H1 (cell line): ENCODE data around the gene EYA2. TPM values are rescaled to one million over a fixed set of nuclear protein-coding genes. Genes with fewer than 3 reads are reported as not detected.
A peak's percentile ranks its signal among the peaks of the same experiment; 100 is the strongest.

ENCODE experiments used
- CTCF ChIA-PET: fragments of 300-600 bp; sonication (Branson Sonifier 250); formaldehyde crosslinking; loops from one replicate; lab custom pipeline; 2021; ENCODE audit not compliant: partially characterized antibody; lab: Charles Lee
- POLR2A ChIA-PET: fragments of 300-600 bp; sonication (Branson Sonifier 250); formaldehyde crosslinking; loops from one replicate; lab custom pipeline; 2021; ENCODE audit warnings: inconsistent platforms; ENCODE audit not compliant: partially characterized antibody; lab: Charles Lee
- DNase-seq, 2 experiments: peaks; one replicate each; pipeline versions ENCODE4 v3.0.0 to v3.0.0-alpha.2; 2010 to 2022; ENCODE audit warnings: low spot score in 2 of 2, low read depth in 1 of 2, mixed read lengths in 1 of 2
- FAIRE-seq: peaks from 2 replicates; lab custom pipeline; 2011; peaks lifted over from hg19 to GRCh38; lab: Jason Lieb, UNC
- H2AFZ ChIP-seq: 2 replicates; pipeline ENCODE4 v1.8.1; 2012; ENCODE audit warnings: low read length, inconsistent platforms
- H2AK5ac ChIP-seq: 2 replicates; pipeline ENCODE4 v1.6.1; 2013; ENCODE audit warnings: low read depth, low read length
- H2BK120ac ChIP-seq: replicated peaks from 2 replicates; pipeline ENCODE3; 2013; ENCODE audit warnings: low read depth, low read length, inconsistent platforms
- H2BK12ac ChIP-seq: 2 replicates; pipeline ENCODE4 v1.6.1; 2013; ENCODE audit warnings: low read depth, low read length
- H2BK15ac ChIP-seq: 2 replicates; pipeline ENCODE4 v1.6.1; 2013; ENCODE audit warnings: low read length
- H2BK20ac ChIP-seq: 2 replicates; pipeline ENCODE4 v1.6.1; 2013; ENCODE audit warnings: low read length
- H2BK5ac ChIP-seq: 2 replicates; pipeline ENCODE4 v1.6.1; 2013; ENCODE audit warnings: low read depth, low read length
- H3K14ac ChIP-seq: 2 replicates; pipeline ENCODE4 v1.6.1; 2013; ENCODE audit warnings: inconsistent platforms; ENCODE audit not compliant: insufficient read length
- H3K18ac ChIP-seq: 2 replicates; pipeline ENCODE4 v1.6.1; 2013; ENCODE audit warnings: low read length; ENCODE audit errors: extremely low read depth
- H3K23ac ChIP-seq: 2 replicates; pipeline ENCODE4 v1.6.1; 2013; ENCODE audit warnings: inconsistent platforms; ENCODE audit not compliant: insufficient read length
- H3K23me2 ChIP-seq: 2 replicates; pipeline ENCODE4 v1.6.1; 2013; ENCODE audit warnings: low read depth, low read length
- H3K27ac ChIP-seq: 2 replicates; pipeline ENCODE4 v1.6.1; 2011; ENCODE audit warnings: low read depth, low read length, inconsistent platforms
- H3K27me3 ChIP-seq, 4 experiments: replicated peaks in 1 of 4; 1 replicate in 1 of 4; 2 replicates in 3 of 4; pipeline versions ENCODE4 v1.6.1 to v1.8.1; 2011 to 2013; ENCODE audit warnings: low read length in 3 of 4, mild to moderate bottlenecking in 3 of 4, inconsistent platforms in 2 of 4, mixed read lengths in 2 of 4, moderate library complexity in 1 of 4; ENCODE audit not compliant: control insufficient read depth in 3 of 4, insufficient read depth in 3 of 4; ENCODE audit errors: extremely low read depth in 1 of 4
- H3K36me3 ChIP-seq, 4 experiments: 2 replicates each; pipeline versions ENCODE4 v1.6.1 to v1.8.1; 2011 to 2013; ENCODE audit warnings: mild to moderate bottlenecking in 4 of 4, low read length in 3 of 4, moderate library complexity in 2 of 4, control low read depth in 1 of 4, inconsistent platforms in 1 of 4; ENCODE audit not compliant: insufficient read depth in 4 of 4, control insufficient read depth in 2 of 4
- H3K4ac ChIP-seq: replicated peaks from 2 replicates; pipeline ENCODE3; 2013; ENCODE audit warnings: low read length, low read depth, mixed read lengths, inconsistent platforms; ENCODE audit not compliant: insufficient read length
- H3K4me1 ChIP-seq, 4 experiments: replicated peaks in 1 of 4; 1 replicate in 1 of 4; 2 replicates in 3 of 4; pipeline versions ENCODE4 v1.6.1 to v1.8.1; 2011 to 2013; ENCODE audit warnings: low read length in 3 of 4, inconsistent platforms in 2 of 4, mixed read lengths in 1 of 4; ENCODE audit not compliant: insufficient read depth in 4 of 4, control insufficient read depth in 3 of 4
- H3K4me2 ChIP-seq, 2 experiments: 2 replicates each; pipeline versions ENCODE4 v1.6.1 to v1.8.1; 2011 to 2013; ENCODE audit warnings: low read depth in 2 of 2, low read length in 2 of 2, control low read depth in 1 of 2, inconsistent platforms in 1 of 2, mild to moderate bottlenecking in 1 of 2; ENCODE audit not compliant: insufficient read depth in 1 of 2
- H3K4me3 ChIP-seq, 4 experiments: fragments of 200-600, 300-600 bp in 1 of 4; sonication (generic), shearing (Covaris generic), sonication (Bioruptor Twin) in 1 of 4; 2 replicates each; pipeline versions ENCODE4 v1.5.1 to v1.8.1; 2011 to 2016; ENCODE audit warnings: low read length in 4 of 4, low read depth in 3 of 4, control low read depth in 2 of 4, inconsistent platforms in 2 of 4, mild to moderate bottlenecking in 2 of 4, mixed read lengths in 1 of 4, moderate library complexity in 1 of 4; ENCODE audit not compliant: insufficient read depth in 2 of 4; ENCODE audit errors: extremely low read depth in 1 of 4
- H3K56ac ChIP-seq: replicated peaks from 2 replicates; pipeline ENCODE3; 2013; ENCODE audit warnings: low read depth, mild to moderate bottlenecking, mixed read lengths, low read length, inconsistent platforms; ENCODE audit not compliant: insufficient read length
- H3K79me1 ChIP-seq: 2 replicates; pipeline ENCODE4 v1.6.1; 2013; ENCODE audit warnings: low read depth, low read length, control low read depth
- H3K79me2 ChIP-seq, 2 experiments: 2 replicates each; pipeline versions ENCODE4 v1.6.1 to v1.8.1; 2012 to 2013; ENCODE audit warnings: low read length in 2 of 2, mild to moderate bottlenecking in 2 of 2, inconsistent platforms in 1 of 2; ENCODE audit not compliant: insufficient read depth in 2 of 2, control insufficient read depth in 1 of 2
- H3K9ac ChIP-seq, 4 experiments: replicated peaks in 1 of 4; 1 replicate in 1 of 4; 2 replicates in 3 of 4; pipeline versions ENCODE4 v1.6.1 to v1.8.1; 2011 to 2013; ENCODE audit warnings: low read depth in 3 of 4, low read length in 3 of 4, control low read depth in 2 of 4, mild to moderate bottlenecking in 2 of 4, moderate library complexity in 2 of 4, inconsistent platforms in 1 of 4; ENCODE audit errors: extremely low read depth in 1 of 4
- H3K9me3 ChIP-seq, 2 experiments: 2 replicates each; pipeline versions ENCODE4 v1.6.1 to v1.8.1; 2012 to 2013; ENCODE audit warnings: mild to moderate bottlenecking in 2 of 2, moderate library complexity in 2 of 2, control low read depth in 1 of 2, inconsistent platforms in 1 of 2, low read depth in 1 of 2, low read length in 1 of 2, mixed read lengths in 1 of 2; ENCODE audit not compliant: insufficient read depth in 2 of 2
- H4K20me1 ChIP-seq, 2 experiments: replicated peaks in 1 of 2; 2 replicates each; pipeline versions ENCODE3 to v1.8.1; 2011 to 2013; ENCODE audit warnings: inconsistent platforms in 2 of 2, low read length in 2 of 2, mild to moderate bottlenecking in 1 of 2; ENCODE audit not compliant: insufficient read depth in 2 of 2, control insufficient read depth in 1 of 2
- H4K5ac ChIP-seq: 2 replicates; pipeline ENCODE4 v1.6.1; 2013; ENCODE audit warnings: low read length, low read depth, mixed read lengths, inconsistent platforms; ENCODE audit not compliant: insufficient read length
- H4K8ac ChIP-seq: 2 replicates; pipeline ENCODE4 v1.8.0; 2013; ENCODE audit warnings: mild to moderate bottlenecking, moderate library complexity, low read length, inconsistent platforms; ENCODE audit not compliant: insufficient read depth; ENCODE audit errors: extremely low read depth
- H4K91ac ChIP-seq: replicated peaks from 2 replicates; pipeline ENCODE3; 2013; ENCODE audit warnings: low read length, mixed read lengths, inconsistent platforms; ENCODE audit not compliant: insufficient read length
- BACH1 ChIP-seq: IDR thresholded peaks from 2 replicates; pipeline ENCODE4 v1.6.1; 2012; ENCODE audit warnings: low read length, improper control_type of control experiment
- BCL11A ChIP-seq, 2 experiments: IDR thresholded peaks; one replicate each; pipeline ENCODE4 v1.6.1; 2011; ENCODE audit warnings: low read depth in 2 of 2, low read length in 2 of 2, mild to moderate bottlenecking in 2 of 2
- CEBPB ChIP-seq: IDR thresholded peaks from 2 replicates; pipeline ENCODE4 v1.6.1; 2012; ENCODE audit warnings: low read depth, low read length
- CHD1 ChIP-seq: IDR thresholded peaks from 2 replicates; pipeline ENCODE4 v1.6.1; 2012; ENCODE audit warnings: low read depth, low read length, improper control_type of control experiment
- EP300 ChIP-seq, 2 experiments: IDR thresholded peaks; 1 replicate in 1 of 2; 2 replicates in 1 of 2; pipeline ENCODE4 v1.6.1; 2011 to 2012; ENCODE audit warnings: low read depth in 2 of 2, low read length in 2 of 2, mild to moderate bottlenecking in 2 of 2, borderline replicate concordance in 1 of 2, inconsistent platforms in 1 of 2, moderate library complexity in 1 of 2
- EZH2 ChIP-seq: fragments of 200-600 bp; sonication (generic); IDR thresholded peaks from 2 replicates; pipeline ENCODE4 v1.7.1; 2012; ENCODE audit warnings: low read depth, mild to moderate bottlenecking, moderate library complexity, low read length, inconsistent platforms; ENCODE audit not compliant: severe bottlenecking
- GABPA ChIP-seq: IDR thresholded peaks from 2 replicates; pipeline ENCODE4 v1.6.1; 2011; ENCODE audit warnings: mild to moderate bottlenecking, low read length, moderate library complexity, borderline replicate concordance; ENCODE audit not compliant: insufficient read depth
- HDAC6 ChIP-seq: IDR thresholded peaks from one replicate; pipeline ENCODE4 v1.7.1; 2012; ENCODE audit warnings: low read depth, mild to moderate bottlenecking, inconsistent platforms, low read length, moderate library complexity
- KDM1A ChIP-seq: fragments of 200-600, 300-600 bp; sonication (generic); IDR thresholded peaks from 2 replicates; pipeline ENCODE4 v1.7.1; 2016; ENCODE audit warnings: mild to moderate bottlenecking, low read length, borderline replicate concordance
- PHF8 ChIP-seq: fragments of 200-600 bp; sonication (generic); conservative IDR thresholded peaks from 2 replicates; pipeline ENCODE4 v1.7.1; 2012; ENCODE audit warnings: low read depth, mild to moderate bottlenecking, inconsistent platforms, low read length, moderate library complexity
- POLR2A ChIP-seq, 2 experiments: IDR thresholded peaks; 1 replicate in 1 of 2; 2 replicates in 1 of 2; pipeline ENCODE4 v1.6.1; 2011; ENCODE audit warnings: low read depth in 2 of 2, low read length in 2 of 2, mild to moderate bottlenecking in 2 of 2; ENCODE audit errors: control extremely low read depth in 1 of 2
- SP2 ChIP-seq: IDR thresholded peaks from 2 replicates; pipeline ENCODE4 v1.6.1; 2012; ENCODE audit warnings: mild to moderate bottlenecking, low read length, inconsistent platforms
- TAF7 ChIP-seq: optimal IDR thresholded peaks from 2 replicates; pipeline ENCODE3; 2011; ENCODE audit warnings: low read depth, mild to moderate bottlenecking, inconsistent platforms, low read length, moderate library complexity, borderline replicate concordance
- TCF12 ChIP-seq: IDR thresholded peaks from 2 replicates; pipeline ENCODE4 v1.6.1; 2011; ENCODE audit warnings: low read depth, mild to moderate bottlenecking, low read length
- YY1 ChIP-seq: IDR thresholded peaks from 2 replicates; pipeline ENCODE4 v1.6.1; 2011; ENCODE audit warnings: low read depth, mild to moderate bottlenecking, low read length
- WGBS, 2 experiments: shearing (Covaris generic) in 1 of 2; methylation state at CpG; one replicate each; pipeline versions ENCODE4 v1.1.6 to v1.1.7; 2013 to 2015; ENCODE audit warnings: low lambda C conversion rate in 2 of 2, mixed read lengths in 2 of 2, inconsistent platforms in 1 of 2, low coverage in 1 of 2, missing lambda C conversion rate in 1 of 2; ENCODE audit not compliant: insufficient replicate concordance in 2 of 2, insufficient coverage in 1 of 2, insufficient read length in 1 of 2; ENCODE audit errors: extremely low coverage in 1 of 2, missing lambda C conversion rate in 1 of 2; 5-methylcytosine and 5-hydroxymethylcytosine counted together
- polyA plus RNA-seq, 7 experiments: library from polyadenylated mRNA; depleted of rRNA in 3 of 7; stranded (reverse) in 5 of 7; unstranded in 2 of 7; fragments of >200 nt in 5 of 7; fragments of 200-250 nt in 2 of 7; gene quantifications; 1 replicate in 5 of 7; 2 replicates in 1 of 7; 4 replicates in 1 of 7; pipeline versions ENCODE4 v1.2.1 to v1.2.3, GENCODE V29; 2011 to 2013; ENCODE audit warnings: missing spikeins in 2 of 7, mixed read lengths in 2 of 7
- total RNA-seq: library from RNA; stranded (reverse); fragmentation: NEBNext Ultra II Directional; extraction: Animal tissue kit (Norgen Biotek cat#: 25700); gene quantifications from 2 replicates; pipeline ENCODE4 v1.2.1, GENCODE V29; 2021

Gene EYA2
- total and polyA plus RNA-seq, 2 of the 8 experiments (the other 6 are each of a cell fraction or from before 2014, with no cell fraction given): 1.6 to 1.7 TPM

DNA sequence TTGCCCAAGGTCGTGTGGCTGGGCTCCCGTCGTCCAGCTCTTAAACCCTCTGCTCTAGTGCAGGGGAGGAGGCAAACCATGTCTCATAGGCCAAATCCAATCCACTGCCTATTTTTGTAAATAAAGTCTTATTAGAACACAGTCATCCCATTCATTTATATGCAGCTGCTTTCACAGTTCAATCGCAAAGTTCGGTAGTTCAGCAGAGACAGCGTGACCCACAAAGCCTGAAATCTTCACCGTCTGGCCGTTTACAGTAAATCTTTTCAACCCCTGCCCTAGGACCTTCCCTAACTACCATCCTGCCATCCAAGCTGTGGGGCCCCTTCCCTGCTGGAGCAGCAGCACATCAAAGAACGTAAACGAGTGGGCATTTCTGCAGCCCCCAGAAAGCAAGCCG is 65.9 kb downstream of the EYA2 start:
- H3K27me3 ChIP-seq: no peaks in the 10 kb centered on the region
- H2BK120ac ChIP-seq: no peak overlapping the region
- no peak overlapping the region for H3K23ac ChIP-seq
- H3K27ac ChIP-seq: no peak overlapping the region
- H3K23me2 ChIP-seq: no peaks in the 10 kb centered on the region; the same call in 1 of the 2 replicates
- H3K4me3 ChIP-seq: no peak overlapping the region
- ChIA-PET POLR2A (no interaction called here), CTCF (interaction anchor here (1.4 to 1.6 kb wide), 2 partner anchors 11 to 22 kb away, joined by 3 to 4 read pairs; no protein-coding TSS in a partner anchor)
- H3K18ac ChIP-seq: no peak overlapping the region
- no peak overlapping the region for H2BK5ac ChIP-seq
- no peaks in the 10 kb centered on the region for H3K79me2 ChIP-seq
- H2BK12ac ChIP-seq: no peak overlapping the region
- no peak overlapping the region for H2BK20ac ChIP-seq
- WGBS, 2 experiments: 86% methylated on average over 11 of the region's 11 CpGs; no CpG with 5 or more reads in 1 of the 2 experiments
- H3K9ac ChIP-seq: no peak overlapping the region
- H2AK5ac ChIP-seq: no peak overlapping the region
- H3K4me1 ChIP-seq: peaks cover 0 to 5% (median 1%) of the 10 kb centered on the region in 4 experiments; a peak in 1 of 7 replicates
- no peaks in the 10 kb centered on the region for H4K20me1 ChIP-seq
- FAIRE-seq (no peak), DNase-seq (no peak)
- no peaks in the 10 kb centered on the region for H3K79me1 ChIP-seq
- H3K9me3 ChIP-seq: peaks cover 5 to 9% of the 10 kb centered on the region in 2 experiments; a peak in 2 of 4 replicates
- no peak overlapping the region for H4K5ac ChIP-seq
- H4K8ac ChIP-seq: peak overlapping the region; percentile 12; the same call in 1 of the 2 replicates
- peak overlapping the region; percentile 45 for H4K91ac ChIP-seq
- H2AFZ ChIP-seq: no peak overlapping the region
- H3K36me3 ChIP-seq: peaks cover 0 to 3% (median 0%) of the 10 kb centered on the region in 4 experiments; a peak in 1 of 8 replicates
- no peak overlapping the region for H2BK15ac ChIP-seq
- H3K14ac ChIP-seq: no peak overlapping the region
- no peak overlapping the region for H3K4me2 ChIP-seq
- H3K56ac ChIP-seq: no peak overlapping the region
- H3K4ac ChIP-seq: no peak overlapping the region
- TF ChIP-seq PHF8: no peak
- no peak for TF ChIP-seq YY1
- no peak for TF ChIP-seq HDAC6
- no peak for TF ChIP-seq KDM1A
- TF ChIP-seq SP2: no peak
- no peak for TF ChIP-seq CEBPB
- TF ChIP-seq EZH2: no peak
- TF ChIP-seq POLR2A (IDR thresholded peaks at IDR 0.05; ENCODE audit: control extremely low read depth in 1 of 2, low read depth in 2 of 2, low read length in 2 of 2): no peak
- TF ChIP-seq TCF12: no peak
- TF ChIP-seq CHD1: no peak
- no peak for TF ChIP-seq GABPA
- TF ChIP-seq EP300 (IDR thresholded peaks at IDR 0.05; ENCODE audit: borderline replicate concordance in 1 of 2, low read depth in 2 of 2, low read length in 2 of 2): no peak
- TF ChIP-seq BCL11A (IDR thresholded peaks at IDR 0.05; ENCODE audit: low read depth in 2 of 2, low read length in 2 of 2): no peak
- no peak for TF ChIP-seq BACH1
- no peak for TF ChIP-seq TAF7
